Suppressor macrophage (primary cell): ENCODE data around the gene JPH3.
A peak's percentile ranks its signal among the peaks of the same experiment; 100 is the strongest.

Experiments used
- DNase-seq, 4 experiments: peaks; one replicate each; pipeline ENCODE4 v3.0.0-alpha.2; 2020 to 2022

The JPH3 gene

DNA sequence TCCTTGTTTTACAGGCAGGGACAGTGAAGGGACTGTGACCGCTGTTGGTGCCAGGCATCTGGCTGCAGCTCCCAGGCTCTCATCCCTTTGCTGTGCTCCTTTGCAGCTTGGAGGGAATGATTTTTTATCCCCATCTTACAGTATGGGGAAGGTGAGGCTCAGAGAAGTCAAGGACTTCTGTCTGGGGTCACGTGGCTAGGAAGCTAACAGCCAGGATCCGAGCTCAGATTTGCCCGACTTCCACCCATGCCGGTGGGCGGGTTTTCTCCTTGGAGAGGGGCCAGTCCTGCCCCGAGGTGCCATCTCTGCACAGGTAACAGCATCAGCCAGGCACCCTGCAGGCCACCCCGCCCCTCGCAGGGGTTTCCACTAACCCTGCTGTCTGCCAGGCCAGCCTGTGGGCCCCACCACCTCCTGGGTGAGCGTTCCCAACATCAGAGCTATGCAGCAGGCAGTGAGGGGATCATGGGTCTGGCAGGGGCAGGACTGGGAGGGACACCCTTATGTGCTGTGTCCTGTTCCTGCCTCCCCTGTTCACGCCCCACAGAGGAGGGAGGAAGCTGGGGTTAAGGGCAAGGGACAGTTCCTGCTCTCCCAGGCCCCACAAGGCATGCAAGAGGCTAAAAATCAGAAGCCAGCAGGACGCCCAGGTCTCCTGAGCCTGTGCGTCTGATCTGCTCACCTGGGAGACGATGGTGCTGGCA is 25.4 kb downstream of the JPH3 start:
- DNase-seq = no peak

DNA sequence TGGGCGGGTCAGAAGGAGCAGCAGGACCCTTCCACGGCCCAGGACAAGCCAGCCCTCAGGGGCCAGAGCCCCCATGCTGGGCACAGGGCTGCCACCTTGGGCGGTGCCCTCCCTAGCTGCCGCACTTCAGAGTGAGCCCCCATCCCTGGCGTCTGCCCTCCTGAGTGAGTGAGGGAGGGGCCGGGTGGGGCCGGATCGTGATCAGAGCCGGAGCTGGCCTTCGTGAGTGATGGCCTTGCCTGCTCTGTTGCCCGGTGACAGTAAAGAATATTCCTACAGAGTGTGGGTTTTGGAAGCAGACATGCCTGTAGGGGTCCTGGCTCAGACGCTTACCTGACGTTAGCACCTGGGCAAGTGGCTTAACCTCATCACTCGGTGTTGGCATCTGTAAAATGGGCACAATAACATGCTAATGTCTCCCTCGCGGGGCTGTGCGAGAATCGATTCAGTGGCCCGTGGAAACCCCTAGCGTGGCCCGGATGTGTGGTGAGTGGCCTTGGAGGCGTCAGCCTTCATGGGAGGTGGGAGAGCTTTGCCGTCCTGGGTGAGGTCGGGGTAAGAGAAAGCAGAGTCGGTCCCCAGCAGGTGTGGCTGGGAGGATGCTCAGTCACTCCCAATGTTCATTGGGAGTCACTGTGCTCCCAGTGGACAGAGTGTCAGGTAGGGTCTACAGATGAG is 26.1 kb downstream of the JPH3 start:
- DNase-seq = no peak

DNA sequence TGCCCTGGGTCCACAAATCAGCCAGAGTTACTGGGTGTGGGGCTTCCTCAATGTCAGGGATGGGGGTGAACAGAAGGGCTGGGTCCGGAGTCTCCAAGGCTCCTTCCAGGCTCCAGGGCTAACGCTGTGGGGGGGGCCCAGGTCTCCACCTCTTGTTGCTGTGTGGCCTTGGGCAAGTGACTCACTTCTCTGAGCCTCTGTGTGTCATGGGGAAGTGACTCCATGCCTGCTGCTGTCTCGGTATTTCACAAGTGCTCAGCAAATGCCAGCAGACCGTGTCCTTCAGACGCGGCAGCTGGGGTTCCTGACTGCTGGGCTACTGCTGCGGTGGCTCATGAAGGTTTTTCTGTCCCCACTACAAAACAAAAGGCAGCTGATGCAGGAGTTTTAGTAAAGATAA is 26.6 kb downstream of the JPH3 start:
- peak; percentile 42 to 71 (median 67) for DNase-seq

DNA sequence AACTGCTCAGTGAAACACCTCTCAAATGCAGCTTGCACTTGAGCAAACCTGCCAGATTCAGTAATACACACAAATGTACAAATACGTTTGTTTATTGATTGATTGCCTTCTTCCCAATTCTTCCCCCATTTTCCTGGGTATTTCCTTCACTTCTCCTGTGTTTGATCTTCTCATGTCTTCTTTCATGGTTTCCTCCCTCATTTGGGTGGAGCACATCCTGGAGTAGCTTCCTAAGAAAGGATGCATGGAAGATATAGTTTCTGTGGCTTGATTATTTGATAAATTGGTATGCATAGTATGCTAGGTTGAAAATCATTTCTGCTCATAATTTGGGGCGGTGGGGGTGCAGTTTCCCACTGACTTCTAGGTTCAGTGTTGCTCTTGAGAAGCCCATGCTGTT is 28.8 kb downstream of the JPH3 start:
- no peak for DNase-seq

DNA sequence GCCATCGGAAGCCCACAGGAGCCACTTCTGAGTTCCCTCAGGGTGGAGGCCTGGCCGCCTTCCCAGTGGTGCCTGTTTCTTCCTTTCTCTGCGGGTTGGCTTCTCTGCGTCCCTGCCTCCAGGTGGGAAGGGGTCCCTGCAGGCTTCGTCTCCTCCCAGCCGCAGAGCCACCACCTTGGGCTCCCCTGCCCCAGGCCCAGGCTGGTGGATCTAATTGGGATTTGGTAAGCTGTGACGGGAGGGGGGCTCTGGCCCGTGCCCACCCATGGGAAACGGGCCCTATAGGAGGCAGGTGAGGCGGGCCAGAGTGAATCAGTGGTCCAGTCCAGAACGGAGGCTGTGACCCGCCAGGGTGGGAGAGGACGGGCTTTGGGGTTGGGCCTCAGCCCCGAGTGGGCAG is 32.1 kb downstream of the JPH3 start:
- no peak for DNase-seq

DNA sequence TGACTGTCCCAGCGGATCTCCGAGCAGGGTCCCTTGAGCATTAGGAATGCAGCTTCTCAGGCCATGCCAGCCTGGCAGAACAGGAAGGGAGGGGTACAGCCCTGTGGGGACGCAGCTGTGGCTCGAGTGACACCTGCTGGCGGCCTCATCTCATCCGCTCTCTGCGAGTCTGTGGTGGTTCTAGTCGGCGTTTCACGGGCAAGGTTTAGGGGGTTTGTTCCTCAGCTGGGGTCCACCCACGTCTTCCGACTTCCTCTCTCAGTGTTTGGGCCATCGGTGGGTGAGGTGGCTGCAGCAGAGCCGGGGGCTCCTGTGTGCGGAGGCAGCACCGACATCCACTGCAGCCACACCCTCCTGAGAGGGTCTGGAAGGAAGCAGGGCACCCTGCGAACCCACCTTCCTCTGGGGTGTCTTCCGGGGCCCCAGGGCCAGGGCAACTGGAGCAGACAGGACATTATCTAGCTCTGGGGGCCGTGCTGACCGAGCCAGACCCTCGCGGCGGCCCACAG is 33.3 kb downstream of the JPH3 start:
- DNase-seq = peak; percentile 51 to 82 (median 67)

DNA sequence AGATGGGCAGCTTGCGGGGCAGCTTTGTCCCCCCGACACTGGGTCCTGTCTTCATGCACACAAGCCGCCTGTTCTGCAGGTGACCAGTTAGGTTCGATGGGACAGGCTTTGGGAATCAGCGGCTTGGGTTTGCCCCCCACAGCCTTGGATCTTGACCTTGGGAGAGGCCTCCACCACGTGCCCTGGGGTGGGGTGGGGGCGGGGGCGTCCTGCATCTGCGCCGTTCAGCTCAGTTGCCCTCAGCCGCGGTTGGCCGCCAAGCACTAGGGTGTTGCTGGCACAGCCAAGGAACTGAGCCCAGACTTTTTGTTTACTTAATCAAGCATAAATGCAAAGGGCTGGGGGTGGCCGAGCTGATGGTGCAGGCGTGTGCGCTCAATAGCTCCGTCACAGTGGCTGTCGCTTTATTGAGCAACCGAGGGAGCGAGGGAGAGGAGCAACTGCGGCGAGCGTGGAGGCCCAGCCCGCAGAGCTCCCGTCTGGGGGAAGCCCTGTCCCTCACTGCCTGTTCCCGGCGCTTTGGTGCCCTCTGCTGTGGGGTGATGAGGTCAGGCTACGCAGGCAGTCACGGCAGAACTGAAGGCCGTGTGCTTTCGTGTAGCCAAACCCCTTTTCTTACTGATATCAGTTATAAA is 33.9 kb downstream of the JPH3 start:
- peak; percentile 88 to 95 (median 90) for DNase-seq

DNA sequence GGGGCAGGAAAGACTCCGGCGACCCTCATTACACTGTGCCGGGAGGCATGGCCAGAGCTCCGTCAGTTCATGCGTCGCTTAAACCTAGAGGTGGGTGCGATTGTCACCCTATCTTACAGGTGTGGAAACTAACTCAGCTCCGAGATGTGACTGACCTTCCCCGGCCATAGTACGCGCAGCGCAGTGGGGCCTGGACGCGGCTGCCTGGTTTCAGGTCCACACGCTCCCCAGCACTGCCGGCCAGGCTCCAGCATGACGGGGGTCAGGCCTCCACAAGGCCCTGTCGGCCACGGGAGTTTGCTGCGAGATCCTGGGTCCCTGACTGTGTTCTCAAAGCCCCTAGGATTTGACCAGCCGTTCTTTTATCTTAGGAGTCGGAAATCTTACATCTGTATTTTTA is 34.4 kb downstream of the JPH3 start:
- no peak for DNase-seq

DNA sequence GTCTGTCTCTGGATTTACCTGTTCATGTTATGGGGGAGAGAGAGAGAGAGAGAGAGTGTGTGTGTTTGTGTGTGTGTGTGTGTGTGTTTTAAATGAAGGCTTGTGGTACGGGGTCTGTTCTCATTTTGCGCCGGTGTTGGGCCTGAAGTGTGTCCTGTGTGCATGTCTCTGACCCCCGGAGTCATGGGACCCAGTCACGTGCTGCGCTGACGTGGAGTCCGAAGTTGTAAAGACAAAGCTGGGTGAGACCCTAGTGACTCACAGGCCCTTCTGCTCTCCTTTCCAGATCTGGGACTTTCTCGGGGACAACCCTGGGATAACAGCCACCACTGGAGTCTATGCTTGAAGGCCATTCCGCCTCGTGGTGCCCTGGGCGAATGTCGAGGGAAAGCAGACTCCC is 35.0 kb downstream of the JPH3 start:
- no peak for DNase-seq

DNA sequence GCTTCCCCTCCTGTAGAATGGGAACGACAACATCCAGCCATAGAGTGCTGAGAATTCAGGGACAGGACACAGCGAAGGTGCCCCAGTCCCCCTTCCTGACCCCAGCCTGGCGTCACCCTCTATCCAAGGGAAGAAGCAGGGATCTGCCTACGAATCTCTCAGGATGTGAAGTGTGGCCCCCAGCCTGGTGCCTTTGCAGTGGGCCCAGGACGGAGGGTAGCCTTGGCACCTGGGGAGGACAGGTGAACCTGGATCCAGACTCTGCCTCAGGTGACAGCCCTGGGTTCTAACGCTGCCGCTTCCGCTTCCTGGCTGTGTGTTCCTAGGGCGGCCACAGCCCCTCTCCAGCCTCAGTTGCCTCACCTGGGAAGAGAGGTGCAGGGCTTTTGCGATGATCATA is 36.4 kb downstream of the JPH3 start:
- DNase-seq = no peak

DNA sequence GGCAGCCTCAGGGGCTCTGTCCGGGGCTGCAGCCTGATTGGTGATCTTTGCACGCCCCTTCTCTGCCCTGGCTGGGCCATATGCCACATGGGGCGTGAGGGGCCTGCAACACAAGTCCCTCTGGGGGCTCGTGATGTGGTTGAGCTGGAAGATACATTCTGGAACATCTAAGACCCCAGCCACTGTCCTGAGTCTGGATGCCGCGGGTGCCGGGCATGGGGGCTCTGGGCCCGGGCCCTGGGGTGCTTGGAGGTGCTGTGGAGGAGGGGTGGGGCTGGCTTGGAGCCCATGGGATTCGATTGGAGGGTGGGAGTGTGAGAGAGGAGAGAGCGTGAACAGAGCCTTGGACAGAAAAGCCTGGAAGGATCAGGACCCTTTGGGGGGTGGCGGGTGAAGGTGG is 39.4 kb downstream of the JPH3 start:
- no peak for DNase-seq

DNA sequence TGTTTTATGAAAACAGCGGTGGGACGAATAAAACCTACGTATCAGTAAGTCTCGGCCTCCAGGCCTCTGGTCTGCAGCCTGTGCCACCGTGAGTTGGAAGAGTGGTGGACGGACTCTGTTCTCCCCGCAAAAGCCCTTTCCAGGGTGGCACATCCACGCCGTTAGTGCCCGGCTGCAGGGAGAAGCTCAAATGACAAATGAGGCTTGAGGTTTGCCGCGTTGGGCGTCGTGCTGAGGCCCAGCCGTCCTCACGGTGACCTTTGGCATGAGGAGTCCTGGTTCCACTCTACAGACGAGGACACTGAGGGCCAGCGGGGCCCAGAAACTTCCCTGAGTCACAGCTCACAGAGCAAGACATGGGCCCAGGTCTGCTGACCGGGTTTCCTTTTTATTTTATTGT is 40.2 kb downstream of the JPH3 start:
- DNase-seq = no peak

DNA sequence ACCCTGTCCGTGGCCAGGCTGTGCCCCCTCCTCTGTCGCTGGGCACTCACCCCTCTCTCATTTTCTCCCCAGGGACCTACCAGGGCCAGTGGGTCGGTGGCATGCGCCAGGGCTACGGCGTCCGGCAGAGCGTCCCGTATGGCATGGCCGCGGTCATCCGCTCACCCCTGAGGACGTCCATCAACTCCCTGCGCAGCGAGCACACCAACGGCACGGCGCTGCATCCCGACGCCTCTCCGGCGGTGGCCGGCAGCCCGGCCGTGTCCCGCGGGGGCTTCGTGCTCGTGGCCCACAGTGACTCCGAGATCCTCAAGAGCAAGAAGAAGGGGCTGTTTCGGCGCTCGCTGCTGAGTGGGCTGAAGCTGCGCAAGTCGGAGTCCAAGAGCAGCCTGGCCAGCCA is 41.9 kb downstream of the JPH3 start:
- DNase-seq = no peak

DNA sequence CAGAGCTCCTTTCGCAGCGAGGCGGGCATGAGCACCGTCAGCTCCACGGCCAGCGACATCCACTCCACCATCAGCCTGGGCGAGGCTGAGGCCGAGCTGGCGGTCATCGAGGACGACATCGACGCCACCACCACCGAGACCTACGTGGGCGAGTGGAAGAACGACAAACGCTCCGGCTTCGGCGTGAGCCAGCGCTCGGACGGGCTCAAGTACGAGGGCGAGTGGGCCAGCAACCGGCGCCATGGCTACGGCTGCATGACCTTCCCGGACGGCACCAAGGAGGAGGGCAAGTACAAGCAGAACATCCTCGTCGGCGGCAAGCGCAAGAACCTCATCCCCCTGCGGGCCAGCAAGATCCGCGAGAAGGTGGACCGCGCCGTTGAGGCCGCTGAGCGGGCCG is 42.3 kb downstream of the JPH3 start:
- DNase-seq = no peak

DNA sequence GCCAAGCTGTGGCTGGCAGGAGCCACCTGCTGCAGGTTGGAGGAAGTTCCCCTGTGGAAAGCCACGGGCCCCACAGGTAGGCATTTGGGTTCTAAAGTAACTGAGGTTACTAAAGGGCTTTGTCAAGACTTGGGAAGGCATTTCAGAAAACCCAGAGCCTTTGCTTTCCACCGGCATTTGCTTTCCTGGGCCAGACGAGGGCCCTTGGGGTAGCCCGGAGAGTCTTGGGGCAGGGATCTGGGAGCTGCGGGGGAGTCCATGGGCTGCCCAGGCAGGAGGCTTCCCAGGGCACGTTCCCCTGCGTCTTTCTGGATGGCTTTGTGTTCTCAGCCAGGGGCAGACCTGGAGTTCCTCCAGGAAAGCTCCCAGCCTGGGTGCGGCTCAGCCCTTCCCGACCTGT is 43.5 kb downstream of the JPH3 start:
- DNase-seq = no peak

DNA sequence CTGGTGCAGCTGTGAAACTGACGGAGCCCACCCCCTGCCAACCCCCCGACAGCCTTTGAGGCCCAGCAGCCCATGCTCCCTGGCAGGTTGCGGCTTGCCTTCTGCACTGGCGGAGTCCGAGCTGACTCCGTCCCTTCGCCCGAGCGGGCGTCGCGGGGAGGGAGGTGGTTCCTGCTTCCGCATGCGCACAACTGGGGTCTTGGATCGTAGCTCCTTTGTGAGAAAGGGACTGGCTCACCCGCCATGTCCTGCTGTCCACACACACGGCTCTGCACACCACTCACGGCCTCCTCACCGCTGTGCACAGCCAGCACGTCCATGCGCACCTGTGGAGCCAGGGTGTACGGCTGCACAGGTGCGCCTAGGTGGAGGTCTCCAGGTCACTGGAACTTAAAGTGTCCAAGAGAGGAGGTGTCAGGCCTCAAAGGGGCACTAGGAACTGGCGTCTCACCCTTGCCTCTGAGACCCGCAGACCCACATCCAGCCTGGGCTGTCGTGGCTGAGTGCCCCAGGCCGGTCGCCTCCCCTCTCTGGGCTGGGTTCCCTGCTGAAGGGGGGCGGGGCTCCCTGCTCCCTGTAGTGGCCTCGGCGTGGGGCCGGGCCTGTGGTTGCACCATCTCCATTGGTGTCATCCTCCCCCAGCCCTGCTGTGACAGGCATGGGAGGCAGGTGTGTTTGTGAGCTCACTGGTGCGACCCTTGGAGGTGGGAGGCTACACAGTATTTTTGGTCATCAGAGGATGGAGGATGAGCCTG is 45.3 kb downstream of the JPH3 start:
- no peak for DNase-seq

DNA sequence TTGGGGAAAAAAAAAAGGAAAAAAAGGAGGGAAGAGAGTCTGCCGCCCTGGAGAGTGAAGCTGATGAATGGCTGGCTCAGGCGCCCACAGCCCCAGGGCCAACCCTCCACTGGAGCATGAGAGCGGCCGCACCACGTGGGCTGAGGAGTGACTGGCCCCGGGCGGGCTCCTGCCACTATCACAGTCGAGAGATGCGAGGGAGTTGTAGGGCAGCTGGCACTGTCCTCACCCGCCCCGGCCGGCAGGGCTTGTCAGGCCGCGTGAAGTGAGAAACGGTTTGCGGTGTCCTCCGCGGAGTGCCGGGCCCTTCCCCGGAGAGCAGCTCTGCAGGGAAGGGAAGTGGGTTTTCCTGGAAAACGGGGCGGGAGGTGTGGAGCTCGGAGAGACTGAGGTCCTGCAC is 45.9 kb downstream of the JPH3 start:
- no peak for DNase-seq

DNA sequence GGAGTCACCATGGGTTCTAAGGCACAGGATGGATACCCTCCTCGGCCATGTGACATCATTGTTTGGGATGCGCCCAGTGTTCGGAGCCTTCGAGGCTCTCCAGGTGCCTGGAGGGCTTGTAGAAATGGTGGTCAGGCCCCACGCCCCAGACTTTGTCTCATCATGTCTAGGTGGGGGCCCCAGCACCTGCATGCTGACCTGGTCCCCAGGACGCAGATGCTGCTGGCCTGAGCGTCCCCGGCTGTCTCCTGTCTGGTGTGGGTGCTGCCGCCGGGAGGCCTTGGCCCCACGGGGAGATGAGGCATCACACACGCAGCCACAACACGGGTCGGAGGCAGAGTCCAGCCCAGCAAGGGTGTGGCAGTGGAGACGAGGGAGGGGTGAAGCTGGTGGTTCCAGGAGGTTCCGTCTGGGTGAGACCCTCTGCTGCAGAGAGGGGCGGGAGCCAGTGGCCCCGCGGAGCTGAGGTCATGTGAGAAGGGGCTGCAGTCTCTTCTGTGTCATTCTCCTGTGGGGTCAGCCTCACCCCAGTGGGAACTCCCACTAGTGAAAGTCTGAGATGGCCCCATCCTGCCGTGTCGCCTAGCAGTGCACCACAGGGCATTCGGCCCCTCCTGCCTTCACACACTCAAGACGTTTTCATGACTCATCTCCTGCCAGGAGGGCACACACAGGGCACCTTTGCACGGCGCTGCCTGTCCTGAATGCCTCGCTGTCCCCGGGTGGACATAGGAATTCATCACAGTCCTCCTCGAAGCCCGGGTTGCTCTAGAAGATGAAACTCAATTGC is 46.6 kb downstream of the JPH3 start:
- no peak for DNase-seq

DNA sequence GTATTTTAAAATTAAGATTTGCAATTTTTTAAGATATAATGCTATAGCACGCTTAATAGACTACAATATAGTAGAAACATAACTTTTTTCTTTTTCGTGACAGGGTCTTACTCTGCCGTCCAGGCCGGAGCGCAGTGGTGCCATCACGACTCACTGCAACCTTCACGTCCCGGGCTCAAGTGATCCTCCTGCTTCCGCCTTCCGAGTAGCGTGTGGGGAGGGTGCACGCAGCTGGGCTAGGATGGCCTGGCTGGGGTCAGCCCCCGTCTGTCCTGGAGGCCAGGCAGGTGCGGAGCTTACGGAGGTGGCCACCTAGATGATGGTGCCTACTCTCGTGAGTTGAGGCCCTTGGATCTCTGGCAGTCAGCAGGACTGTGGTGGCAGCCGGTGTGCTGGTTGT is 50.1 kb downstream of the JPH3 start:
- no peak for DNase-seq

DNA sequence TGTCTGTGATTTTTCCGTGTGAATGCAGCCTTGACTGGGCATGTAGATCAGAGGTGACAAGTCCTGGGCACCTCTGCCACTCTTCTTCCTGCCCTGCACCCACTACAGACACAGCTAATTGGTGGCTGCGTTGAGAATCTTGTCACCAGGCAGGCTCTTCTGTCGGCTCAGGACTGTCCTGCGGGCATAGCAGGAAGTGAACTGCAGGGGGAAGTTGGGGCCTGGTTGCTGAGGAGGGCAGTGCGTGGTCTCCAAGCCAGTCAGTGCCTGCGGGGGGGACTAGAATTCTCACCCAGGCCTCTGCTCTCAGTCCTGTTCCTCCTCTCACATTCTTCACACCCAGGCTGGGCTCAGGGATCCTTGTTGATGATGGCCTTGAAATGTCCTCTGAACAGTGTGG is 50.5 kb downstream of the JPH3 start:
- DNase-seq = peak; percentile 24 to 52 (median 32)

DNA sequence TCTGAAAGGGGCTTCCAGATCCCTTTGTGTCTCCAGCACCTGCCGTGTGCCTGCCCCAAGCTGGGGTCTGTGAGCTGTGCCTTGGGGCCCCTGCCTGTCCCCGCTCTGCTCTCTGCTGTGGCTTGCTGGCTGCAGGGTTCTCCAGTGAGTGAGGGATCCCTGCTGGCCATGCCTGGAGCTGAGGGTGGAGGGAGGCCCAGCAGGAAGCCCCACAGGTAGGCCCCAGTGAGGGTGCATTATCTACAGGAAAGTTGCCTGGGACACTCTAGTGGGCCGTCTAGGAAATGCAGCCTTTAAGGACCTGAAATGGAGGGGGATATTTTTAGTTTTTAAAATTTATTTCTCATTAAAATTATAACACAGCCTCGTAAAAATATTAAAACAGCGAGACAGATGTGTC is 50.9 kb downstream of the JPH3 start:
- no peak for DNase-seq

DNA sequence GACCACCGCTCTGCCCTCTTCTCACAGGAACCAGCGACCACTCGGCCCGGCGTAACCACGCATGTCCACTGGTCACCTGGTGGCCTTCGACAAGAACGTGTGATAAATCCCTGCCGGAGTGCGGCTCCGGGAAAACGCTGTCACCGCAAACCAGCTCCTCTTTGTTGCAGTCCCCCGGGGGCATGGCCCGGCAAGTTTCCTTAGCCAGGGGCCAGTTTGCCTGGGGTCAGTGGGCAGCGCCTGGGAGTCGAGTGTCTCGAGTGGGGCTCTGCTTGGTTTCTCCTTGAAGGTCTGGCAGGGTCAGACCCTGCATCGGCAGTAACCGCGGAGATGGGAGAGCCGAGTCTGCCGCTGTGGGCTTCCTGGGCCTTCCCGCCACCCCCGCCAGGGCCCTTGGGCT is 52.5 kb downstream of the JPH3 start:
- DNase-seq = no peak
